ENCODE results near the gene TIMM22.
"Not testable (repeated sequence)": the region's sequence is repeated elsewhere in the genome, so short reads cannot be mapped to it uniquely, and the experiment has no call there.

TIMM22 gene

GRCh38 chr17:996554-997344 lies at the start of gene TIMM22:
Gene TIMM22 (plus strand): TSS chr17:997129. CDS start chr17:997143, 14 bp downstream.
- in situ Hi-C loops (cut with MboI; ENCODE audit: low sequenced_read_pairs), result loop anchor here (25.0 kb wide), 1 partner anchor 259 kb away; the partner anchor contains the start of gene TLCD3A

GRCh38 chr17:948284-948852 lies 48.6 kb upstream of the TIMM22 start:
- in situ Hi-C loops (cut with MboI; ENCODE audit: low sequenced_read_pairs), result no loop called here

GRCh38 chr17:949623-950303 lies 47.2 kb upstream of the TIMM22 start:
- in situ Hi-C loops (cut with MboI; ENCODE audit: low sequenced_read_pairs), result no loop called here

GRCh38 chr17:951325-952132 lies 45.4 kb upstream of the TIMM22 start:
- in situ Hi-C loops (cut with MboI; ENCODE audit: low sequenced_read_pairs), result no loop called here

GRCh38 chr17:952592-952991 lies 44.3 kb upstream of the TIMM22 start:
- in situ Hi-C loops (cut with MboI; ENCODE audit: low sequenced_read_pairs), result not testable (repeated sequence)

GRCh38 chr17:953767-954166 lies 43.2 kb upstream of the TIMM22 start:
- in situ Hi-C loops (cut with MboI; ENCODE audit: low sequenced_read_pairs), result no loop called here

- in situ Hi-C loops (cut with MboI; ENCODE audit: low sequenced_read_pairs), result no loop called here
These were observed 42.3 kb upstream of the TIMM22 start for GRCh38 chr17:954431-955164.

- in situ Hi-C loops (cut with MboI; ENCODE audit: low sequenced_read_pairs), result no loop called here
These were observed 40.0 kb upstream of the TIMM22 start for GRCh38 chr17:956905-957304.

- in situ Hi-C loops (cut with MboI; ENCODE audit: low sequenced_read_pairs), result no loop called here
These were observed 39.0 kb upstream of the TIMM22 start for GRCh38 chr17:957856-958421.

GRCh38 chr17:958712-959451 lies 38.0 kb upstream of the TIMM22 start:
- in situ Hi-C loops (cut with MboI; ENCODE audit: low sequenced_read_pairs), result no loop called here

- in situ Hi-C loops (cut with MboI; ENCODE audit: low sequenced_read_pairs), result no loop called here
These were observed 34.8 kb upstream of the TIMM22 start for GRCh38 chr17:962166-962565.

GRCh38 chr17:962670-963069 lies 34.3 kb upstream of the TIMM22 start:
- in situ Hi-C loops (cut with MboI; ENCODE audit: low sequenced_read_pairs), result no loop called here

GRCh38 chr17:964876-965275 lies 32.1 kb upstream of the TIMM22 start:
- in situ Hi-C loops (cut with MboI; ENCODE audit: low sequenced_read_pairs), result no loop called here

- in situ Hi-C loops (cut with MboI; ENCODE audit: low sequenced_read_pairs), result no loop called here
These were observed 31.5 kb upstream of the TIMM22 start for GRCh38 chr17:965311-965989.

- in situ Hi-C loops (cut with MboI; ENCODE audit: low sequenced_read_pairs), result no loop called here
These were observed 29.8 kb upstream of the TIMM22 start for GRCh38 chr17:967122-967521.

- in situ Hi-C loops (cut with MboI; ENCODE audit: low sequenced_read_pairs), result no loop called here
These were observed 27.9 kb upstream of the TIMM22 start for GRCh38 chr17:968812-969730.

GRCh38 chr17:969811-970355 lies 27.0 kb upstream of the TIMM22 start:
- in situ Hi-C loops (cut with MboI; ENCODE audit: low sequenced_read_pairs), result no loop called here

GRCh38 chr17:970364-970763 lies 26.6 kb upstream of the TIMM22 start:
- in situ Hi-C loops (cut with MboI; ENCODE audit: low sequenced_read_pairs), result no loop called here
